ENCODE measurements around the gene ERBIN.
"Not testable (repeated sequence)": the region's sequence is repeated elsewhere in the genome, so short reads cannot be mapped to it uniquely, and the experiment has no call there.

ERBIN gene

GRCh38 chr5:65926276-65926783 is at the start of gene ERBIN:
TSS of gene ERBIN (plus strand) at chr5:65926575. CDS start at chr5:65992719, 66,144 bp downstream.
- no peak for DNase-seq

GRCh38 chr5:65876970-65877369 is 49.4 kb upstream of the ERBIN start:
- DNase-seq, result no peak

GRCh38 chr5:65879668-65880256 is 46.6 kb upstream of the ERBIN start:
- DNase-seq, result not testable (repeated sequence)

GRCh38 chr5:65880496-65881072 is 45.8 kb upstream of the ERBIN start:
- DNase-seq, result peak; percentile 4

GRCh38 chr5:65882278-65882677 is 44.1 kb upstream of the ERBIN start:
- no peak for DNase-seq

- DNase-seq, result no peak
These were observed 42.9 kb upstream of the ERBIN start for GRCh38 chr5:65883461-65883860.

- no peak for DNase-seq
These were observed 40.0 kb upstream of the ERBIN start for GRCh38 chr5:65886387-65886786.

- DNase-seq, result not testable (repeated sequence)
These were observed 34.4 kb upstream of the ERBIN start for GRCh38 chr5:65892024-65892423.

GRCh38 chr5:65892801-65893200 is 33.6 kb upstream of the ERBIN start:
- DNase-seq, result no peak

- DNase-seq, result no peak
These were observed 32.5 kb upstream of the ERBIN start for GRCh38 chr5:65893749-65894430.

GRCh38 chr5:65895891-65896290 is 30.5 kb upstream of the ERBIN start:
- no peak for DNase-seq

- DNase-seq, result no peak
These were observed 25.6 kb upstream of the ERBIN start for GRCh38 chr5:65900746-65901145.

- no peak for DNase-seq
These were observed 24.3 kb upstream of the ERBIN start for GRCh38 chr5:65902104-65902503.

- no peak for DNase-seq
These were observed 22.8 kb upstream of the ERBIN start for GRCh38 chr5:65903581-65903980.

GRCh38 chr5:65906256-65906655 is 20.1 kb upstream of the ERBIN start:
- no peak for DNase-seq

GRCh38 chr5:65907135-65907534 is 19.2 kb upstream of the ERBIN start:
- DNase-seq, result no peak

GRCh38 chr5:65910711-65911110 is 15.7 kb upstream of the ERBIN start:
- no peak for DNase-seq

- no peak for DNase-seq
These were observed 14.1 kb upstream of the ERBIN start for GRCh38 chr5:65912311-65912710.

GRCh38 chr5:65913519-65913918 is 12.9 kb upstream of the ERBIN start:
- no peak for DNase-seq

- DNase-seq, result no peak
These were observed 11.7 kb upstream of the ERBIN start for GRCh38 chr5:65914641-65915196.

GRCh38 chr5:65915661-65916060 is 10.7 kb upstream of the ERBIN start:
- not testable (repeated sequence) for DNase-seq

- no peak for DNase-seq
These were observed 10.3 kb upstream of the ERBIN start for GRCh38 chr5:65916066-65916465.

GRCh38 chr5:65916636-65917035 is 9.7 kb upstream of the ERBIN start:
- no peak for DNase-seq

GRCh38 chr5:65919773-65920172 is 6.6 kb upstream of the ERBIN start:
- no peak for DNase-seq

All from SHP77 treated with DMSO at 0.1 percent for 48 hours (cell line).